HG03439 (cell line): Measurements from ENCODE around the gene CFAP77.

Experiments
- ATAC-seq: cut with Tn5 transposase; IDR thresholded peaks from one replicate; pipeline ENCODE4 v1.9.1; 2021; ENCODE audit warnings: mild to moderate bottlenecking, moderate library complexity; ENCODE audit not compliant: unreplicated experiment

Gene CFAP77

GRCh38 chr9:132447346-132447745, 37.3 kb downstream of the CFAP77 start:
- ATAC-seq, result no peak

GRCh38 chr9:132447902-132448301, 37.9 kb downstream of the CFAP77 start:
- no peak for ATAC-seq

- ATAC-seq, result no peak
Measured at GRCh38 chr9:132451276-132451675, 41.3 kb downstream of the CFAP77 start.

- ATAC-seq, result no peak
Measured at GRCh38 chr9:132456241-132456640, 46.2 kb downstream of the CFAP77 start.

GRCh38 chr9:132457504-132458236, 47.7 kb downstream of the CFAP77 start:
- no peak for ATAC-seq

GRCh38 chr9:132458432-132458831, 48.4 kb downstream of the CFAP77 start:
- ATAC-seq, result no peak

GRCh38 chr9:132459661-132460060, 49.6 kb downstream of the CFAP77 start:
- ATAC-seq, result no peak

- ATAC-seq, result no peak
Measured at GRCh38 chr9:132460240-132460639, 50.2 kb downstream of the CFAP77 start.

GRCh38 chr9:132461281-132461896, 51.4 kb downstream of the CFAP77 start:
- ATAC-seq, result no peak

- no peak for ATAC-seq
Measured at GRCh38 chr9:132461971-132462370, 52.0 kb downstream of the CFAP77 start.

- ATAC-seq, result no peak
Measured at GRCh38 chr9:132464547-132464946, 54.5 kb downstream of the CFAP77 start.

- ATAC-seq, result no peak
Measured at GRCh38 chr9:132465131-132465635, 55.2 kb downstream of the CFAP77 start.

GRCh38 chr9:132472199-132472598, 62.2 kb downstream of the CFAP77 start:
- ATAC-seq, result no peak

GRCh38 chr9:132472599-132472998, 62.6 kb downstream of the CFAP77 start:
- no peak for ATAC-seq

GRCh38 chr9:132474253-132474652, 64.2 kb downstream of the CFAP77 start:
- ATAC-seq, result no peak

GRCh38 chr9:132478353-132479050, 68.5 kb downstream of the CFAP77 start:
- ATAC-seq, result no peak

GRCh38 chr9:132479733-132480132, 69.7 kb downstream of the CFAP77 start:
- ATAC-seq, result no peak

GRCh38 chr9:132481053-132481849, 71.2 kb downstream of the CFAP77 start:
- no peak for ATAC-seq

GRCh38 chr9:132482196-132482813, 72.3 kb downstream of the CFAP77 start:
- ATAC-seq, result no peak

- no peak for ATAC-seq
Measured at GRCh38 chr9:132485393-132485792, 75.4 kb downstream of the CFAP77 start.
